HuH-7.5 (cell line): ENCODE results near the gene RAB5B.
A peak's percentile ranks its signal among the peaks of the same experiment; 100 is the strongest.

Source experiments
- DNase-seq: peaks from one replicate; pipeline ENCODE4 v3.0.0; 2011; ENCODE audit warnings: low spot score

The RAB5B gene

GRCh38 chr12:55973599-55974307, at the start of gene RAB5B:
Gene RAB5B (plus strand): TSS chr12:55974078. CDS start chr12:55986961, 12,883 bp downstream.
- DNase-seq = peak; percentile 87

- no peak for DNase-seq
These were observed 48.5 kb upstream of the RAB5B start for GRCh38 chr12:55925371-55925770.

- DNase-seq = no peak
These were observed 47.8 kb upstream of the RAB5B start for GRCh38 chr12:55925870-55926737.

GRCh38 chr12:55926738-55927587, 46.9 kb upstream of the RAB5B start:
- peak; percentile 95 for DNase-seq

GRCh38 chr12:55927588-55928502, 46.0 kb upstream of the RAB5B start, which contains the start of gene PYM1:
Gene PYM1 (minus strand): TSS chr12:55927894. CDS start chr12:55927761, 133 bp downstream.
- DNase-seq = peak; percentile 84

GRCh38 chr12:55929306-55929791, 44.5 kb upstream of the RAB5B start:
- DNase-seq = no peak

- peak; percentile 76 for DNase-seq
These were observed 43.0 kb upstream of the RAB5B start, which contains the start of gene DGKA for GRCh38 chr12:55930771-55931316. Gene DGKA (plus strand): TSS chr12:55931162. CDS start chr12:55936504, 5,342 bp downstream.

GRCh38 chr12:55931317-55931779, 42.5 kb upstream of the RAB5B start:
- DNase-seq = no peak

- peak; percentile 68 for DNase-seq
These were observed 41.9 kb upstream of the RAB5B start for GRCh38 chr12:55931780-55932550.

- DNase-seq = peak; percentile 42
These were observed 41.3 kb upstream of the RAB5B start for GRCh38 chr12:55932551-55932910.

GRCh38 chr12:55933169-55933798, 40.6 kb upstream of the RAB5B start:
- DNase-seq = no peak

- DNase-seq = no peak
These were observed 39.8 kb upstream of the RAB5B start for GRCh38 chr12:55933799-55934742.

- DNase-seq = no peak
These were observed 39.1 kb upstream of the RAB5B start for GRCh38 chr12:55934773-55935172.

GRCh38 chr12:55935738-55936151, 38.1 kb upstream of the RAB5B start:
- no peak for DNase-seq

- DNase-seq = no peak
These were observed 35.9 kb upstream of the RAB5B start for GRCh38 chr12:55937981-55938380.

GRCh38 chr12:55938826-55939501, 34.9 kb upstream of the RAB5B start:
- DNase-seq = no peak

- peak; percentile 86 for DNase-seq
These were observed 33.7 kb upstream of the RAB5B start for GRCh38 chr12:55940065-55940732.
